Astrocyte (in vitro differentiated cells and primary cell): ENCODE data around the gene OMD. TPM values are rescaled to one million over a fixed set of nuclear protein-coding genes. Genes with fewer than 3 reads are reported as not detected.
"Not testable (repeated sequence)": the region's sequence is repeated elsewhere in the genome, so short reads cannot be mapped to it uniquely, and the experiment has no call there.

Experiments
- DNase-seq: peaks from one replicate; pipeline ENCODE4 v3.0.0-alpha.2; 2010; ENCODE audit warnings: low read depth
- FAIRE-seq: peaks from 2 replicates; lab custom pipeline; 2011; peaks lifted over from hg19 to GRCh38; lab: Jason Lieb, UNC
- H2AFZ ChIP-seq: 2 replicates; pipeline ENCODE4 v1.6.0; 2012; ENCODE audit warnings: low read depth, low read length, inconsistent platforms
- H3K27ac ChIP-seq: 2 replicates; pipeline ENCODE4 v1.5.1; 2011; ENCODE audit warnings: low read depth, low read length, inconsistent platforms
- H3K27me3 ChIP-seq: 2 replicates; pipeline ENCODE4 v1.6.0; 2011; ENCODE audit warnings: low read length, inconsistent platforms; ENCODE audit not compliant: insufficient read depth
- H3K36me3 ChIP-seq: 2 replicates; pipeline ENCODE4 v1.5.1; 2011; ENCODE audit warnings: low read length, inconsistent platforms; ENCODE audit not compliant: insufficient read depth
- H3K4me1 ChIP-seq: 2 replicates; pipeline ENCODE4 v1.5.1; 2011; ENCODE audit warnings: low read length, inconsistent platforms; ENCODE audit not compliant: insufficient read depth
- H3K4me2 ChIP-seq: 2 replicates; pipeline ENCODE4 v1.6.0; 2012; ENCODE audit warnings: low read length, inconsistent platforms
- H3K4me3 ChIP-seq: 2 replicates; pipeline ENCODE4 v1.5.1; 2011; ENCODE audit warnings: low read depth, mild to moderate bottlenecking, low read length, inconsistent platforms; ENCODE audit not compliant: insufficient read depth
- H3K79me2 ChIP-seq: 2 replicates; pipeline ENCODE4 v1.6.0; 2012; ENCODE audit warnings: mild to moderate bottlenecking, low read length, inconsistent platforms; ENCODE audit not compliant: insufficient read depth
- H3K9ac ChIP-seq: 2 replicates; pipeline ENCODE4 v1.6.0; 2012; ENCODE audit warnings: mild to moderate bottlenecking, low read length, inconsistent platforms
- H3K9me3 ChIP-seq: 2 replicates; pipeline ENCODE4 v1.5.1; 2012; ENCODE audit warnings: low read depth, mild to moderate bottlenecking, low read length, inconsistent platforms; ENCODE audit not compliant: insufficient read depth
- H4K20me1 ChIP-seq: 2 replicates; pipeline ENCODE4 v1.6.0; 2012; ENCODE audit warnings: low read length, inconsistent platforms; ENCODE audit not compliant: insufficient read depth
- H3K27ac Mint-ChIP-seq: one replicate; pipeline ENCODE4 v1.8.0; 2021; ENCODE audit warnings: mild to moderate bottlenecking, mixed read lengths; ENCODE audit not compliant: unreplicated experiment
- H3K27me3 Mint-ChIP-seq: one replicate; pipeline ENCODE4 v1.8.0; 2021; ENCODE audit warnings: low read depth, mixed read lengths; ENCODE audit not compliant: unreplicated experiment
- H3K36me3 Mint-ChIP-seq: one replicate; pipeline ENCODE4 v1.8.0; 2021; ENCODE audit warnings: low read depth, mixed read lengths; ENCODE audit not compliant: unreplicated experiment
- H3K4me1 Mint-ChIP-seq: one replicate; pipeline ENCODE4 v1.8.0; 2021; ENCODE audit warnings: low read depth, mixed read lengths; ENCODE audit not compliant: unreplicated experiment
- H3K4me3 Mint-ChIP-seq: one replicate; pipeline ENCODE4 v1.8.0; 2021; ENCODE audit warnings: mild to moderate bottlenecking, moderate library complexity, mixed read lengths; ENCODE audit not compliant: unreplicated experiment
- H3K9me3 Mint-ChIP-seq: one replicate; pipeline ENCODE4 v1.8.0; 2021; ENCODE audit warnings: mild to moderate bottlenecking, mixed read lengths; ENCODE audit not compliant: unreplicated experiment
- EZH2 ChIP-seq: IDR thresholded peaks from 2 replicates; pipeline ENCODE4 v1.6.1; 2012; ENCODE audit warnings: mild to moderate bottlenecking, low read length, inconsistent platforms; ENCODE audit not compliant: insufficient read depth
- total RNA-seq: library from RNA; stranded (reverse); gene quantifications from 2 replicates; pipeline ENCODE4 v1.2.1, GENCODE V29; 2021
- TF ChIP-seq, protein P1 (sequence below): IDR thresholded peaks from 2 replicates; pipeline ENCODE4 v1.5.1; 2011; ENCODE audit warnings: low read depth, mild to moderate bottlenecking, inconsistent platforms, low read length, moderate library complexity; ENCODE audit not compliant: insufficient read depth

The OMD gene
- total RNA-seq, 1 donor from 2014 or later, result not detected

DNA sequence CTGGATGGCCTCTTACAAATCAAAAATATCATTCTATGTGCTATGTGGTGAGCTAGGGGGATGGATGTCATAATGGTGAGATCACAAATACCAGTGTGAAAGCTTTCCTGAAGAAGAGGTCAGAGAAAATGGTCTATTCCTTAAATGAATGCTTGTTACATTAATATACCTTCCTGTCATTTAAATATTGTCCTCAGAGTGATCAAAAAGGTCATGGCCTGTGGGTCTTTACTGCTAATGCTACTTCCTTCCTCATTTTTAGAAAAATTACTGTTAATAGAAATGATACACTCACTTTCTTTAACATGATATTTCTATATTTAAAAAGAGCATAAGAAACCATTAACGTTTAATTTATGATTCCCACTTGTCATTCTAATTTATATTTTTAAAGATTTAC is 9.7 kb downstream of the OMD start:
- Mint-ChIP-seq H3K4me1 (peaks cover 3% of the 10 kb centered on the region), H3K36me3 (no peaks in the 10 kb centered on the region), H3K4me3 (no peak overlapping the region), H3K9me3 (no peaks in the 10 kb centered on the region), H3K27me3 (no peaks in the 10 kb centered on the region), H3K27ac (no peak overlapping the region)
- Histone ChIP-seq H2AFZ (no peak overlapping the region), H3K4me2 (no peak overlapping the region), H3K27me3 (no peaks in the 10 kb centered on the region), H3K9ac (no peak overlapping the region), H3K79me2 (no peaks in the 10 kb centered on the region), H4K20me1 (no peaks in the 10 kb centered on the region), H3K9me3 (no peaks in the 10 kb centered on the region), H3K4me1 (peaks cover 4% of the 10 kb centered on the region), H3K4me3 (no peak overlapping the region), H3K36me3 (no peaks in the 10 kb centered on the region), H3K27ac (no peak overlapping the region)
- TF ChIP-seq, protein P1, sequence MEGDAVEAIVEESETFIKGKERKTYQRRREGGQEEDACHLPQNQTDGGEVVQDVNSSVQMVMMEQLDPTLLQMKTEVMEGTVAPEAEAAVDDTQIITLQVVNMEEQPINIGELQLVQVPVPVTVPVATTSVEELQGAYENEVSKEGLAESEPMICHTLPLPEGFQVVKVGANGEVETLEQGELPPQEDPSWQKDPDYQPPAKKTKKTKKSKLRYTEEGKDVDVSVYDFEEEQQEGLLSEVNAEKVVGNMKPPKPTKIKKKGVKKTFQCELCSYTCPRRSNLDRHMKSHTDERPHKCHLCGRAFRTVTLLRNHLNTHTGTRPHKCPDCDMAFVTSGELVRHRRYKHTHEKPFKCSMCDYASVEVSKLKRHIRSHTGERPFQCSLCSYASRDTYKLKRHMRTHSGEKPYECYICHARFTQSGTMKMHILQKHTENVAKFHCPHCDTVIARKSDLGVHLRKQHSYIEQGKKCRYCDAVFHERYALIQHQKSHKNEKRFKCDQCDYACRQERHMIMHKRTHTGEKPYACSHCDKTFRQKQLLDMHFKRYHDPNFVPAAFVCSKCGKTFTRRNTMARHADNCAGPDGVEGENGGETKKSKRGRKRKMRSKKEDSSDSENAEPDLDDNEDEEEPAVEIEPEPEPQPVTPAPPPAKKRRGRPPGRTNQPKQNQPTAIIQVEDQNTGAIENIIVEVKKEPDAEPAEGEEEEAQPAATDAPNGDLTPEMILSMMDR, result no peak
- no peak for TF ChIP-seq EZH2
- FAIRE-seq (no peak), DNase-seq (peak; percentile 29)

GRCh38 chr9:92411157-92411556 is 13.1 kb downstream of the OMD start:
- not testable (repeated sequence) for H3K36me3 ChIP-seq, H3K4me3 Mint-ChIP-seq, H3K9me3 Mint-ChIP-seq, H4K20me1 ChIP-seq, FAIRE-seq, H3K27me3 Mint-ChIP-seq, DNase-seq, H3K79me2 ChIP-seq, H3K9ac ChIP-seq, H3K4me1 ChIP-seq, H3K4me1 Mint-ChIP-seq, H3K4me3 ChIP-seq, H2AFZ ChIP-seq, H3K9me3 ChIP-seq, H3K36me3 Mint-ChIP-seq, H3K27ac Mint-ChIP-seq, H3K4me2 ChIP-seq, H3K27me3 ChIP-seq, H3K27ac ChIP-seq

- FAIRE-seq, result no peak
- H3K9me3 ChIP-seq, result no peaks in the 10 kb centered on the region
- TF ChIP-seq, protein P1, result no peak
- no peak for TF ChIP-seq EZH2
- H3K27me3 ChIP-seq, result no peaks in the 10 kb centered on the region
- no peak overlapping the region for H2AFZ ChIP-seq
- no peaks in the 10 kb centered on the region for H3K27me3 Mint-ChIP-seq
- H3K4me1 Mint-ChIP-seq, result peaks cover 7% of the 10 kb centered on the region
- H4K20me1 ChIP-seq, result no peaks in the 10 kb centered on the region
- H3K27ac Mint-ChIP-seq, result no peak overlapping the region
- H3K4me2 ChIP-seq, result no peak overlapping the region
- no peaks in the 10 kb centered on the region for H3K79me2 ChIP-seq
- H3K9ac ChIP-seq, result no peak overlapping the region
- H3K27ac ChIP-seq, result no peak overlapping the region
- no peaks in the 10 kb centered on the region for H3K9me3 Mint-ChIP-seq
- no peaks in the 10 kb centered on the region for H3K36me3 ChIP-seq
- no peak for DNase-seq
- no peak overlapping the region for H3K4me3 ChIP-seq
- peaks cover 4% of the 10 kb centered on the region for H3K4me1 ChIP-seq
- no peaks in the 10 kb centered on the region for H3K36me3 Mint-ChIP-seq
- H3K4me3 Mint-ChIP-seq, result no peak overlapping the region
These were observed 15.4 kb downstream of the OMD start for GRCh38 chr9:92408747-92409478.
